8988T (cell line): ENCODE measurements around the gene NR3C2.

Experiments
- DNase-seq: peaks from one replicate; pipeline ENCODE4 v3.0.0; 2011

NR3C2 gene

DNA sequence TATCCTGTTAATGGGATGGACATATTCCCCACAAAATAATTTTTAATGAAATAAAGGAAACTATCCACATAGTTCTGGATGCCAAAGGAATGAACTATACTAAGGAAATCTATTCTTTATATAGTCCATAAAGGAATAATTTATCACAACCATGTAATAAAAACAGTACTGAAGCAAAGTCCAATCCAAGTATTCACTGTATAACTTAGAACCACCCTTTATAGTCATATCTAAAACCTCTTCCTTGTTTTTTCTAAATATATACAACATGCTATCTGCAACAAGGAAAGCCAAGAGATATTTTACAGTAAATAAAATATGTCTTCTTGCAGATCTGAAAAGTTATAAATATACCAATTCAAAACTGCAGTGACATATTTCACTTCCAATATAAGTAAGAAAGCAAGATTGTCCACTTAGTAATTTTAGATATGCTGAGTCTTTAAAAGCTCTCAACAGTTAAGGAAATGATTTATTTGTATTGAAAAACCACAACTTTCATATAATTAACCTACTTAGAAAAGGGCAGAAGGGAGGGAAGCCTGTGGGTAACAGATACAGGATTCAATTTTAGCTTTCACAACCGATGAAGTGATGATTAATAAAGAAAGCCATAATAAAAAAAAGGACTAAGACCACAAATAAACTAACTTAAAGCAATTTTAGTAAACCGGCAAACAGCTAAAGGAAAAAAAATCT, 8.0 kb downstream of the NR3C2 start:
- no peak for DNase-seq

DNA sequence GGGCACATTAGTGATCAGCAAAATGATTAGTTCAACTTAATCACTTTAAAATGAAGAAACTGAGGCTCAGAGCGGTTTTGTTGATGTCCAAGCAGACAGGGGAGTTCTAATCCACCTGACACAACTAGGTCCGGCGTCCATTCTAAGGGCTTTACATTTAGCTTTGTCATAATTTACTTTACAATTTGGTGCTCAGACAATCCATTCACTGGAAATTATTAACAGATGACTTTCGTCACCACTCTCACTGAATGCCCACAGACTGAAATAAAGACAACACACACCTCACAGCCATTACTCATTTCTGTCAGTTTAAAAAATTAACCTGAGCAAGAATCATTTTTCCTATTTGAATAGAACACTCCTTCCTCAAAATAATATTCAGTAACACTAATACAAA, 10.8 kb downstream of the NR3C2 start:
- no peak for DNase-seq

DNA sequence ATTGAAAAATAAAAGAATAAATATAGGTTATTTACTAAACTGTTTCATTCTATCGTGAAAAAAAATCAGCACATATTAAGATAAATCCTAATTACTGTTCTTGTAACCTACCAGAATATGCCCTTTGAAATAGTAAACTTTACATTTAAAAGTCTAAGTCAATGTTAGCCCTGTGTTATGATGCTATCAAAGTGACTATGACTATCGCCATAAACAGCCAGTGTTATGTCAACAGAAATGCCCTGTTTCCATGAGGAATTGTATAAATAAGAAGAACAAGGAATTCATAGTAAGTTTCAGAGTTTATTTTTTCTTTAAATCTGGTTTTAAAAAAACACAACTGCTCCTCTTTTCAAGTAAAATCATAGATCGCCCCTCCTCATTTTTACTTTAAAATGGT, 11.4 kb downstream of the NR3C2 start:
- no peak for DNase-seq

DNA sequence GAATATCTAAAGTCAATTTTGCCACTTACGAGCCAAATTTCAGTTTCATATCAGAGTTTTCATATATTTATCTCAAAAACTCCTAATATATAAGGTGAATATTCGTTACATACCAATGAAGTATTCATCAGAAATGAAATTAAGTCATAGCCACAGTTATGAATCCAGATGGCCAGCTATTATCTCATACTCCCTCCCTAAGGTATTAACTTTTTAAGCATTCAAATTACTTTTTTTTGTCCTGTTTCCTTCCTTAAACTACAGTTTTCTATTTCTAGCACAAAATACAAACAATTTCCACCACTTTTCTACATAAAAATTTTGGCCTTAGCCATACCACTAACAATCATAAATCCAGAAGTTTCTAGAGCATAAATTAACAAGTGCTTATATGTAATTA, 13.0 kb downstream of the NR3C2 start:
- no peak for DNase-seq

- DNase-seq: no peak
Observed at GRCh38 chr4:148426643-148427042, 15.6 kb downstream of the NR3C2 start.

GRCh38 chr4:148425327-148426110, 16.7 kb downstream of the NR3C2 start:
- DNase-seq: no peak

DNA sequence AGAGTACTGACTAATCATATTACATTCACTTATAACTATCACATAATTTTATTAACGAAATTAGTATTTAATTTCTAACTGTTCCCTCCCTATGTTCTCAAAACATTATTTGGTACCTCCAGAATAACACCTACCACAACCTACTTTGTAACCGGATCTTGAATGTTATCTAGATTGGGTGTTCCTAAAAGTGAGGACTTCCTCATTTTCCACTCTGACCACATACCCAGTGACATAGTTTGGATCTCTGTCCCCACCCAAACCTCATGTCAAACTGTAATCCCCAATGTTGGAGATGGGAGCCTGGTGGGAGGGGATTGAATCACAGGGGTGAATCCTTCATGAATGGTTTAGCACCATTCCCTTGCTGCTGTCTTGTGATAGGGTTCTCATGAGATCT, 21.8 kb downstream of the NR3C2 start:
- DNase-seq: no peak

DNA sequence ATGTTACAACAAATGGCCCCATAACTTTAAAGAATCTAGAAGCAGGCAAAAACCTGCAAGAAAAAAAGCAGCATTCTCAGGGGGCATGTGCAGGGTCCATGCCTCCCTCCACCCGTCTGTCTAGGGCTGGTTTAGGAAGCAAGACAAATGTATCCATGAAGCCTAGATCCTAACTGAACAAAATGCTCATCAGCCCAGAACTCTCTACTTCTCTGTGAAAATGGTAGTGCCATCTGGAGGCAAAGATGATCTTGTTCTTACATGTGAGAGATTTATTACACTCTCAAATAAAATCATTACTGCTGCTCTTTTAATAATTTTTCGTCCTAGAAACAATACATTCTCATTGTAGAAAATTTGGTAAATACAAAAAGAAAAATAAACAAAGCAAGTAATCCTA, 26.7 kb downstream of the NR3C2 start:
- no peak for DNase-seq

- DNase-seq: no peak
Observed at GRCh38 chr4:148412460-148412994, 29.7 kb downstream of the NR3C2 start.

DNA sequence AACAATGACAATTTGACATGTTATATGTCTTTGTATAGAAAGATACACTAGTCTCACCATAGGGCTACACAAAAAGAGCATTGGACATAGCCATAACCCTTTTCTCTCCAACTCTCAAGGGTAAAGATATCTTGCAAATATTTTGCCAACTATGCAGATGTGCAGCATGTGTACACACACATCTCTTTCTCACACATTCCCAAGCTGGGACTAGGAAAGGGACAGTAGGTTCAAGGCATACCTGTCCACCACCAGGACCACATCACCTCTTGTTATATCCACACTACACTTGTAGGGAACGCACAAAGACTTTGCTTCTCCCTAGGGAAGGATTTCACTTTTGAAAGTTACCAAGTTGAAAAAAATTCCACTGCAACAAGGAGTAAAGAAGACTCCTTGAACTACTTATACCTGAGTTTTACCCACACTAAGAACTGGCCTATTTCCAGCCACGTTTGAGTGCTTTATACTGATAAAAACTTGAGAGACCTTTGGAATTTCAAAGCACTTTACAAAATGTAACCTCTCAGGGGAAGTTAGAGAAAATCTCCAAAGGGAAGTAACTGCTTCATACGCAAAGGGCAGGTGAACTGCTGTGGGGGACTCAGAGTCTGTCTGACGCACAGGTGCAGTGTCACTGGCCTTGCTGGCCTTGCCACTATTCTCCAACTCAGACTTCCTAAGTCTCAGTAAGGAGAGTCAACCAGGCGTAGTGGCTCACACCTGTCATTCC, 36.9 kb downstream of the NR3C2 start:
- no peak for DNase-seq

DNA sequence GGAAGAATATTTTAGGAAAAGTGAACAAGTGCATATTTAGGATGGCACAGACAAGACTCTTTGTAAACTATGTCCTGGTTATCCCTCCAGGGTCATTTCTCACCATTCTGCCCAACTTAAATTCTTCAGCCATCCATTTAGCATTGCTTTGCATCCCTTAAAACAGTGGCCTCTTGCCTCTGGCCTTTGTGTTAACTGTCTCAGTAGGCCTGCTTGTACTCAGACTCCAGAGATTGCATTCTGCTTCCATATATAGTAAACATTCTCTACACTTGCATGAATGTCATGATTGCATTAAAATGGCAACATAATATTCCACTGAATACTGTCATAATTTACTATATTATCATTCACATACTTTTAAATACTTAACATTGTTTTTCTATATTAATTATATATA, 43.2 kb downstream of the NR3C2 start:
- no peak for DNase-seq

- DNase-seq: no peak
Observed at GRCh38 chr4:148397771-148398170, 44.4 kb downstream of the NR3C2 start.

- DNase-seq: no peak
Observed at GRCh38 chr4:148396986-148397673, 45.1 kb downstream of the NR3C2 start.

DNA sequence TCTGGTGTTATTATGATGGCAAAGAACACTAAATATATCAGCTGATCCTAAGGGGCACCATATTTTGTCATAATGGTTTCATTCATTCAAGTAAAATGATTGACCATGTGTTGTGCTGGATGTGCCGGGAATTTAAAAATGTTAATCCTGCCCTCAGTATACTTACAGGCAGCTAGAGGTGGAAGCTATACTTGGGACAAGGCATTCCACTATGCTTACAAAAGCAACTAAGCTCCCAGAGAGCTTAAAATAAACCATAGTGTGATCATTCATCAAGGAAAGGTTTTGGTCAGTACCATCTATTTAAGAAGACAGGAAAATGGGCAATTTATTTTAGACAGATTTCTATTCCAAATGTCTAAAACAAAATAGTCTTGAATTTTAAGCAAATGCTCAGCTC, 46.4 kb downstream of the NR3C2 start:
- no peak for DNase-seq

DNA sequence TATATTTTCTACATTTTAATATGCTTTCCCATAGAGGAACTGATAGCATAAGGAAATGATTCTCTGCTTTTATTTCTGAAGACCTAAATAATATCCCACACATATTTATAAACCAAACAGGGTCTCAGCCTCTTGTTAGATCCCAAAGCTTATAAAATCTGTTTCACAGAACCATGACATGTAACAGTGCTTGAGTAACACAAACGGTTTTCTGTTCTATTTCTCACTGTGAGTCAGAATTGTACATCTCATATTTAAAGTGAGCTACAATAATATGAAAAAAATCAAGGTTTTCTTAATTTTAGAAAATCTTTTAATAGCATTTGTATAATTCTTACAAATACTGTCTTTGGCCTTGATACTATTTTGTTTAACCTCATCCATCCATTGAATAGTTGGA, 51.2 kb downstream of the NR3C2 start:
- no peak for DNase-seq

DNA sequence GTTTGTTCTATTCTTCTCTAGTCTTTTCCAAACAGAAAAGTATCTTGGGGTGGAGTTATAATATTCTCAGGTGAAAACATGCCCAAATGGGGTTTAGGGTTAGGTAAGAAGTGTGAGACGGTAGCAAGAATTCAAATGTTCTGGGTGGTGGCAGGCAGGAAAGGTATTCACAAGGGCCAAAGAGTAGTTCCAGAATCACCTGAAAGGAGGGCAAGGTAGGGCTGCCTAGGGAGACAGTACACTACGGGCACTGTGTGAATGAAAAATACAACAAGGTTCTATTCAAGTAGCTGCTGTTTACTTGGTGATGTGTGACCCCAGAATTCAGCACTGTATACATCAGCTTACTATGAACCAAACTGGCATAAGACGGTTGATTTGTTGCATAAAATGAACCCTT, 51.9 kb downstream of the NR3C2 start:
- DNase-seq: no peak

DNA sequence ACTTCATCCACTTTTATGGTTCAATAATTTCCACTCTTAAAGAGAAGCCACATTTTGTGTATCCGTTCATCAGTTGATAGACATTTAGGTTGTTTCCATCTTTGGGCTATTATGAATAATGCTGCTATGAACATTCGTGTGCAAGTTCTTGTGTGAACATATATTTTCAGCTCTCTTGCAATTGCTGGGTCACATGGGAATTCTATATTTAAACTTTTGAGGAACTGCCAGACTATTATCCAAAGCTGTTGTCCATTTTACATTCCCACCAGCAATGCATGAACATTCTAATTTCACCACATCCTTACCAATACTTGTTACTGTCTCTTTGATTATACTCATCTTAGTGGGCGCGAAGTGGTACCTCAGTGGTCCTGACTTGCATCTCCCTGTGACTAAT, 61.9 kb downstream of the NR3C2 start:
- DNase-seq: no peak

GRCh38 chr4:148376151-148376550, 66.1 kb downstream of the NR3C2 start:
- DNase-seq: no peak

DNA sequence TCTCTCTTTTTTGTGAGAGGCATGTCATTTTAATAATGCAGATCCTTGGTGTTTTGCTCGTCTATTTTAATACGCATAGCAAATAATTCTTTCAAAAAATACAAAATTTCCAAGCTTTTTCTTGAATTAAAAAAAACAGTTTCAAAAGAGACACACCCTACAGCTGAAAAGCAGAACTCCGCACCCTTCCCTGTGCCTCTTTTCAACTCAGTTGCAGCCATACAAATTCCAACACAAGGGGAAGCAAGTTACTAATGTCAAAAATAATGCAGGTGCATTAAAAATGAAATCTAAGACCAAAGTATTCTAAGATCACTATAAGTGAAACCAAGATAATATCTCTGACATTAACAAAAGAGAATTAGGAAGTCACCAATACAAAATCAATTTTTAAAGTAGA, 66.6 kb downstream of the NR3C2 start:
- DNase-seq: no peak

- no peak for DNase-seq
Observed at GRCh38 chr4:148373093-148373492, 69.1 kb downstream of the NR3C2 start.

GRCh38 chr4:148369919-148370318, 72.3 kb downstream of the NR3C2 start:
- DNase-seq: no peak

DNA sequence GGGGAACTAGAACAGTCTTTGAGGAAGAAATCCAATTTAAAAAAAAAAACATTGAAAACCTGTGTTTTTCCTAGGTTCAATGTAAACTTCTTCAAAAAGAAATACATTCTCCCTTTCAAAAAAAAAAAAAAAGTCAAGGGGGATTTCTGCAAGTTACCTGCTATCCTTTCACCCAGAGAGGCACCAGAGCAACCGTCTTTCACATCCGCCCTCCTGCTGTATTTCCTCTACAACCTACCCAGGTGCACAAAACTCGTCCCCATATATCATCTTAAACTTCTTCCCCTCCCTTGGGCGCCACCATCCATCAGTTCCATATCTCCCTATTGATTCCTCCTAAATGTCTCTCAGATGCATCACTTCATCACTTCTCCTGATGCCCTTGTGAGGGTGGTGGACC, 74.5 kb downstream of the NR3C2 start:
- no peak for DNase-seq

DNA sequence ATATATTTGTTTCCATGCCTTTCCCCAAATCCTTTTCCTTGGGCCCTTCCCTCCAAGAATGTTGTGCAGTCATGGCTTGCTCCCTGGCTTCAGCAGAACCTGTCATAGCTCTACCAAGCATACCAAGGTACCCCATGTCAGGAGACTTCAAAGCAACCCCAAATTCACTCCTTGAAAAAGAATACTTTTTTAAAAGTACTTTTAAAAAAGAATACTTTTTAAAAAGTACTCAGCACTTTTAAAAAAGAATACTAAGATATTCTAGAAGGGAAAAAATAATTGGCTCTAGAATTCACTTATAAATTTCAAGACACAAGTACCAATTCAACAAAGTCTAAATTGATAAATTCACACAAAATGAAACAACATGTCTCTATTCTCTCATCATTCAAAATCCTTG, 76.0 kb downstream of the NR3C2 start:
- DNase-seq: no peak
